ENCODE data around the gene GMDS.

GRCh38 chr6:1589208-1589607, 656.2 kb downstream of the GMDS start:
- TF ChIP-seq POLR2A (IDR thresholded peaks at IDR 0.05; ENCODE audit: low read depth, low read length) (no peak), POLR2AphosphoS5 (IDR thresholded peaks at IDR 0.05; ENCODE audit: low read depth, low read length) (no peak), TAF1 (IDR thresholded peaks at IDR 0.05; ENCODE audit: borderline replicate concordance, low read depth, low read length) (no peak)

Data from GM12892 (cell line).